Esophagus muscularis mucosa (tissue), 4 donors: ENCODE measurements around the gene SDF4. TPM values are rescaled to one million over a fixed set of nuclear protein-coding genes. Genes with fewer than 3 reads are reported as not detected.

Source experiments
- DNase-seq: peaks from one replicate; pipeline ENCODE4 v3.0.0-alpha.2; 2017; ENCODE audit errors: extremely low spot score
- H3K27ac ChIP-seq, 4 donors: fragments of 200-600 bp; sonication (generic); replicated peaks in 1 of 4; 1 replicate in 3 of 4; 2 replicates in 1 of 4; pipeline ENCODE4 v1.5.1; 2016 to 2019; ENCODE audit warnings: mild to moderate bottlenecking in 1 of 4
- H3K27me3 ChIP-seq, 4 donors: fragments of 200-600 bp; sonication (generic); one replicate each; pipeline versions ENCODE4 v1.5.1 to v1.6.0; 2016 to 2019
- H3K36me3 ChIP-seq, 4 donors: fragments of 200-600 bp; sonication (generic); one replicate each; pipeline ENCODE4 v1.5.1; 2016 to 2019
- H3K4me1 ChIP-seq, 4 donors: fragments of 200-600 bp; sonication (generic); one replicate each; pipeline ENCODE4 v1.5.1; 2016 to 2019
- H3K4me3 ChIP-seq, 4 donors: fragments of 200-600 bp; sonication (generic); 1 replicate in 2 of 4; 2 replicates in 2 of 4; pipeline ENCODE4 v1.5.1; 2016 to 2019; ENCODE audit warnings: mild to moderate bottlenecking in 4 of 4, moderate library complexity in 1 of 4
- H3K9me3 ChIP-seq, 4 donors: fragments of 200-600 bp; sonication (generic); 1 replicate in 3 of 4; 2 replicates in 1 of 4; pipeline ENCODE4 v1.5.1; 2016 to 2019
- CTCF ChIP-seq, 3 experiments: fragments of 200-600 bp in 2 of 3; fragments of 450-650 bp in 1 of 3; sonication (generic) in 2 of 3; IDR thresholded peaks; one replicate each; pipeline ENCODE4 v1.5.1; 2017 to 2019; ENCODE audit warnings: antibody characterized with exemption in 3 of 3, mild to moderate bottlenecking in 2 of 3, moderate library complexity in 1 of 3
- EP300 ChIP-seq: sonication (generic); formaldehyde crosslinking; IDR thresholded peaks from one replicate; pipeline ENCODE4 v1.6.1; 2017; ENCODE audit warnings: antibody characterized with exemption
- POLR2A ChIP-seq: fragments of 450-650 bp; IDR thresholded peaks from one replicate; pipeline ENCODE4 v1.6.1; 2017; ENCODE audit warnings: antibody characterized with exemption, moderate library complexity, mild to moderate bottlenecking, low read depth
- POLR2AphosphoS5 ChIP-seq, 2 donors: sonication (generic); formaldehyde crosslinking; IDR thresholded peaks; one replicate each; pipeline ENCODE4 v1.6.1; 2017; ENCODE audit warnings: antibody characterized with exemption in 2 of 2
- WGBS: methylation state at CpG from one replicate; pipeline ENCODE4 v1.1.5; 2018; 5-methylcytosine and 5-hydroxymethylcytosine counted together
- intact Hi-C: fragments of 100-400 bp; cut with DNase I; formaldehyde crosslinking; loops from one replicate; pipeline ENCODE4 v1.15.1; 2023
- total RNA-seq, 4 donors: library from RNA; depleted of rRNA; stranded (reverse); fragments of >200 nt; gene quantifications; one replicate each; pipeline versions ENCODE4 v1.1.0 to v1.2.1, GENCODE V29; 2016

Gene SDF4
- total RNA-seq, 4 donors from 2014 or later = 88.5 to 125 (median 107) TPM

- intact Hi-C loops = no loop called here
- peaks cover 4 to 25% (median 20%) of the 10 kb centered on the region in 4 donors for H3K4me1 ChIP-seq
- TF ChIP-seq POLR2AphosphoS5 (IDR thresholded peaks at IDR 0.05) (peak in 1 of 2 donors; percentile 14), CTCF (IDR thresholded peaks at IDR 0.05) (no peak)
- no peaks in the 10 kb centered on the region for H3K9me3 ChIP-seq
- no peak for DNase-seq
- 4% methylated on average over 20 of the region's 109 CpGs for WGBS
- no peaks in the 10 kb centered on the region for H3K36me3 ChIP-seq
- H3K4me3 ChIP-seq = peak overlapping the region; percentile 51 to 67 (median 55)
- peaks cover 0 to 78% (median 14%) of the 10 kb centered on the region in 4 donors for H3K27me3 ChIP-seq
- no peak overlapping the region for H3K27ac ChIP-seq
Measured at GRCh38 chr1:1200876-1201810, 30.7 kb downstream of the SDF4 start.

- no peak for DNase-seq
- Histone ChIP-seq H3K36me3 (no peaks in the 10 kb centered on the region), H3K4me1 (peaks cover 0 to 16% (median 13%) of the 10 kb centered on the region in 4 donors), H3K4me3 (peak overlapping the region; percentile 51 to 67 (median 55)), H3K27ac (no peak overlapping the region), H3K27me3 (peaks cover 0 to 69% (median 6%) of the 10 kb centered on the region in 4 donors), H3K9me3 (peaks cover 0 to 1% (median 0%) of the 10 kb centered on the region in 4 donors)
- no peak for TF ChIP-seq POLR2A
- TF ChIP-seq POLR2AphosphoS5 (IDR thresholded peaks at IDR 0.05) = no peak
- no peak for TF ChIP-seq CTCF (IDR thresholded peaks at IDR 0.05)
- TF ChIP-seq EP300 = no peak
- 90% methylated on average over 21 of the region's 31 CpGs for WGBS
- intact Hi-C loops = no loop called here
Measured at GRCh38 chr1:1199961-1200875, 31.6 kb downstream of the SDF4 start.

GRCh38 chr1:1199141-1199960 is 32.5 kb downstream of the SDF4 start:
- intact Hi-C loops = no loop called here
- no peak for DNase-seq
- no peak overlapping the region for H3K4me3 ChIP-seq
- WGBS = 91% methylated on average over 11 of the region's 22 CpGs
- no peak overlapping the region for H3K27ac ChIP-seq
- H3K27me3 ChIP-seq = peaks cover 0 to 60% (median 6%) of the 10 kb centered on the region in 4 donors
- H3K36me3 ChIP-seq = no peaks in the 10 kb centered on the region
- no peak for TF ChIP-seq POLR2A
- no peak for TF ChIP-seq POLR2AphosphoS5 (IDR thresholded peaks at IDR 0.05)
- no peak for TF ChIP-seq CTCF (IDR thresholded peaks at IDR 0.05)
- H3K9me3 ChIP-seq = peaks cover 0 to 10% (median 7%) of the 10 kb centered on the region in 4 donors
- peaks cover 0 to 16% (median 13%) of the 10 kb centered on the region in 4 donors for H3K4me1 ChIP-seq

GRCh38 chr1:1198423-1199140 is 33.2 kb downstream of the SDF4 start:
- peaks cover 0 to 10% (median 8%) of the 10 kb centered on the region in 4 donors for H3K9me3 ChIP-seq
- H3K27ac ChIP-seq = no peak overlapping the region
- H3K36me3 ChIP-seq = no peaks in the 10 kb centered on the region
- intact Hi-C loops = no loop called here
- H3K4me1 ChIP-seq = peaks cover 0 to 16% (median 13%) of the 10 kb centered on the region in 4 donors
- no peak overlapping the region for H3K4me3 ChIP-seq
- DNase-seq = no peak
- peaks cover 0 to 54% (median 3%) of the 10 kb centered on the region in 4 donors for H3K27me3 ChIP-seq
- whole genome bisulfite sequencing = 82% methylated on average over 11 of the region's 23 CpGs
- TF ChIP-seq CTCF (IDR thresholded peaks at IDR 0.05) (no peak), POLR2A (no peak), EP300 (no peak), POLR2AphosphoS5 (IDR thresholded peaks at IDR 0.05) (no peak)
